Endothelial cell of umbilical vein (primary cell): ENCODE data around the gene MTHFR. TPM values are rescaled to one million over a fixed set of nuclear protein-coding genes. Genes with fewer than 3 reads are reported as not detected.
"Not testable (repeated sequence)": the region's sequence is repeated elsewhere in the genome, so short reads cannot be mapped to it uniquely, and the experiment has no call there.

Source experiments
- BruUV-seq: library from RNA; stranded (reverse); fragments of 400-500 nt; replicated peaks from 2 replicates; lab custom pipeline; 2021; lab: Mats Ljungman, UMichigan
- CTCF ChIA-PET: fragments of 300-600, 350-600 bp; sonication (Branson Sonifier 250); formaldehyde crosslinking; loops from one replicate; lab custom pipeline; 2021; ENCODE audit warnings: antibody characterized with exemption, inconsistent platforms; lab: Charles Lee
- POLR2A ChIA-PET: fragments of 300-600, 350-600 bp; sonication (Branson Sonifier 250); formaldehyde crosslinking; loops from one replicate; lab custom pipeline; 2021; ENCODE audit warnings: antibody characterized with exemption, inconsistent platforms; lab: Charles Lee
- DNase-seq: peaks from one replicate; pipeline ENCODE4 v3.0.0-alpha.2; 2011; ENCODE audit warnings: low read depth, low spot score
- FAIRE-seq: peaks from 2 replicates; lab custom pipeline; 2011; peaks lifted over from hg19 to GRCh38; lab: Jason Lieb, UNC
- H2AFZ ChIP-seq: 2 replicates; pipeline ENCODE4 v1.6.0; 2012; ENCODE audit warnings: low read depth, low read length, control low read depth, inconsistent platforms
- H3K27ac ChIP-seq: 2 replicates; pipeline ENCODE4 v1.5.1; 2011; ENCODE audit warnings: low read depth, mild to moderate bottlenecking, control low read depth, low read length, moderate library complexity; ENCODE audit not compliant: insufficient read depth
- H3K27me3 ChIP-seq, 2 experiments: 2 replicates each; pipeline versions ENCODE4 v1.6.0 to v1.6.1; 2011; ENCODE audit warnings: low read length in 2 of 2, mixed read lengths in 1 of 2; ENCODE audit not compliant: control insufficient read depth in 2 of 2, insufficient read depth in 2 of 2
- H3K36me3 ChIP-seq, 2 experiments: 2 replicates in 1 of 2; 3 replicates in 1 of 2; pipeline ENCODE4 v1.5.1; 2011; ENCODE audit warnings: low read length in 2 of 2, mild to moderate bottlenecking in 1 of 2, moderate library complexity in 1 of 2; ENCODE audit not compliant: control insufficient read depth in 2 of 2, insufficient read depth in 2 of 2; ENCODE audit errors: extremely low read depth in 1 of 2
- H3K4me1 ChIP-seq: 3 replicates; pipeline ENCODE4 v1.5.1; 2011; ENCODE audit warnings: mild to moderate bottlenecking, low read length; ENCODE audit not compliant: control insufficient read depth, insufficient read depth; ENCODE audit errors: extremely low read depth
- H3K4me2 ChIP-seq: 2 replicates; pipeline ENCODE4 v1.6.1; 2011; ENCODE audit warnings: low read length, control low read depth, mixed read lengths; ENCODE audit not compliant: insufficient read depth
- H3K4me3 ChIP-seq, 3 experiments: fragments of 200-600 bp in 1 of 3; sonication (generic), shearing (Covaris generic) in 1 of 3; replicated peaks in 1 of 3; 2 replicates each; pipeline ENCODE4 v1.5.1; 2011 to 2016; ENCODE audit warnings: control low read depth in 3 of 3, low read length in 3 of 3, mild to moderate bottlenecking in 2 of 3, inconsistent platforms in 1 of 3, low read depth in 1 of 3, moderate library complexity in 1 of 3; ENCODE audit not compliant: insufficient read depth in 1 of 3
- H3K79me2 ChIP-seq: 2 replicates; pipeline ENCODE4 v1.6.0; 2012; ENCODE audit warnings: low read length, inconsistent platforms; ENCODE audit not compliant: control insufficient read depth, insufficient read depth
- H3K9ac ChIP-seq: replicated peaks from 2 replicates; pipeline ENCODE3; 2011; ENCODE audit warnings: low read length, control low read depth; ENCODE audit not compliant: insufficient read depth; ENCODE audit errors: extremely low read depth
- H3K9me1 ChIP-seq: replicated peaks from 3 replicates; pipeline ENCODE4 v1.6.0; 2011; ENCODE audit warnings: mild to moderate bottlenecking, low read length; ENCODE audit not compliant: control insufficient read depth, insufficient read depth; ENCODE audit errors: extremely low read depth
- H3K9me3 ChIP-seq: replicated peaks from 2 replicates; pipeline ENCODE4 v1.5.1; 2012; ENCODE audit warnings: low read length, inconsistent platforms; ENCODE audit not compliant: control insufficient read depth, insufficient read depth
- H4K20me1 ChIP-seq: replicated peaks from 2 replicates; pipeline ENCODE3; 2011; ENCODE audit warnings: mild to moderate bottlenecking, low read length; ENCODE audit not compliant: control insufficient read depth, insufficient read depth; ENCODE audit errors: extremely low read depth
- EZH2 ChIP-seq: IDR thresholded peaks from 2 replicates; pipeline ENCODE4 v1.6.1; 2012; ENCODE audit warnings: borderline replicate concordance, low read depth, mild to moderate bottlenecking, moderate library complexity, low read length, inconsistent platforms; ENCODE audit not compliant: severe bottlenecking
- FOS ChIP-seq: IDR thresholded peaks from 2 replicates; pipeline ENCODE4 v1.6.1; 2011; ENCODE audit warnings: mild to moderate bottlenecking, low read length, moderate library complexity, borderline replicate concordance; ENCODE audit not compliant: insufficient read depth
- GATA2 ChIP-seq: IDR thresholded peaks from 2 replicates; pipeline ENCODE4 v1.7.0; 2011; ENCODE audit warnings: low read depth, mild to moderate bottlenecking, moderate library complexity, mixed read lengths, low read length; ENCODE audit not compliant: insufficient read length, insufficient read depth
- JUN ChIP-seq: IDR thresholded peaks from 2 replicates; pipeline ENCODE4 v1.6.1; 2011; ENCODE audit warnings: borderline replicate concordance, low read depth; ENCODE audit not compliant: insufficient read length, insufficient read depth
- MYC ChIP-seq: IDR thresholded peaks from one replicate; pipeline ENCODE4 v1.6.1; 2011; ENCODE audit warnings: mild to moderate bottlenecking, low read depth, low read length
- POLR2A ChIP-seq: IDR thresholded peaks from 2 replicates; pipeline ENCODE4 v1.6.1; 2012; ENCODE audit warnings: low read depth, mild to moderate bottlenecking, control low read depth, low read length
- POLR2AphosphoS5 ChIP-seq: IDR thresholded peaks from 2 replicates; pipeline ENCODE4 v1.6.1; 2012; ENCODE audit warnings: low read depth, mild to moderate bottlenecking, control low read depth, low read length, moderate library complexity; ENCODE audit not compliant: insufficient read depth
- dilution Hi-C: fragments of 300-500 bp; cut with MboI; formaldehyde crosslinking; loops from one replicate; pipeline ENCODE4 v1.15.0; 2019; ENCODE audit warnings: low sequenced_read_pairs; ENCODE audit not compliant: extremely low pct_ligation_motif_present
- intact Hi-C: fragments of 100-400 bp; cut with micrococcal nuclease; formaldehyde crosslinking; loops from one replicate; pipeline ENCODE4 v1.10.0; 2022
- polyA plus RNA-seq, 4 experiments: library from polyadenylated mRNA; depleted of rRNA in 3 of 4; stranded (reverse) in 3 of 4; unstranded in 1 of 4; fragments of >200 nt; gene quantifications; 2 replicates each; pipeline versions ENCODE4 v1.2.1 to v1.2.3, GENCODE V29; 2011 to 2012; ENCODE audit warnings: missing spikeins in 1 of 4
- total RNA-seq: library from RNA; stranded (reverse); gene quantifications from 2 replicates; pipeline ENCODE4 v1.2.3, GENCODE V29; 2021
- TF ChIP-seq, protein P1 (sequence below), 2 donors: IDR thresholded peaks; 1 replicate in 1 of 2; 2 replicates in 1 of 2; pipeline ENCODE4 v1.5.1; 2011; ENCODE audit warnings: low read length in 2 of 2, mild to moderate bottlenecking in 2 of 2, moderate library complexity in 2 of 2, control low read depth in 1 of 2, inconsistent platforms in 1 of 2, low read depth in 1 of 2; ENCODE audit not compliant: insufficient read depth in 1 of 2; ENCODE audit errors: extremely low read depth in 1 of 2
- TF ChIP-seq, protein P2 (sequence below): IDR thresholded peaks from 2 replicates; pipeline ENCODE4 v1.6.1; 2011; ENCODE audit not compliant: insufficient read depth, insufficient read length

Gene MTHFR
- total and polyA plus RNA-seq, 2 donors (not counting 3 experiments of a cell fraction or from before 2014, with no cell fraction given): 13.8 to 25.3 TPM

DNA sequence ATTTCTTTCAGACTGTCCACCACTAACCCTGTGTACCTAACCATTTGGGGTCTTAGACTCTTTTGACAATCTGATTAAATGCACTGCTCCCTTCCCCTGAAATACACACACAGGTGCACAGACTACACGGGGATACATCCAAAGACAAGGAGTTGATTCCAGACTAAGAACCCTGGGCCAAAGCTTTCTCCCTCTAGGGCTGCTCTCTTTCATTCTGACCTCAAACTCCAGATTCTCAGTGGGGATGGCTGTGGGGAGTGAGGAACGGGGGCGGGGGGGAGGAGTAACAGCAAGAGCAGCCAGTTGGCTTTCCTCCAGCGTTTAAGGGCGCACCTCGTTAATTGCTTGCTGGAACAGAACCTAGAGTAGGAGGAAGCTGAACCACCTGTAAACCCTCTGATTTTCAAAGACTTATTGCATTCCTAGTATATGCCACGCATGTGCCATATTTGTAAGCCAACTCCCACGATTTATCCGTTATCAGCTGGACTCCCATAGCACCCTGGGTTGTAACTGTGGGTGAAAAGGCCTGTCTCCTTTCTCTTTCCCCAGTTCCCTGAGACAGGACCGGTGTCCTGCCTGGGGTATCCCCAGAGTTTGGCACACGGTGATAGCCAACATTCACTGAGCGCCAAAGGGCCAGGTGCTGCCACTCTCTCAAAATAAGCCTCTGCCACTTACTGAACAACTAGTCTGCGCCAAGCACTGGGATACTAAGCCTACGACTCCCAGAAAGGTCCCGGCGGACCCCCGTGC is 920 bp downstream of the MTHFR start:
- H3K9ac ChIP-seq: peak overlapping the region; percentile 67
- CTCF ChIA-PET: interaction anchor here (0.8 to 1.4 kb wide), 2 partner anchors 18 to 141 kb away, joined by 3 to 4 read pairs; partner anchors contain the start of gene FBXO6
- no TSS peak for BruUV-seq
- intact Hi-C loops (loop anchor here (1.0 to 10.0 kb wide), 2 partner anchors 8 to 530 kb away; partner anchors contain the start of gene UBIAD1), dilution Hi-C loops (no loop called here)
- FAIRE-seq: no peak
- peak overlapping the region; percentile 50 for H2AFZ ChIP-seq
- no peaks in the 10 kb centered on the region for H3K9me3 ChIP-seq
- peak overlapping the region; percentile 82 for H3K4me2 ChIP-seq
- peak overlapping the region; percentile 85 for H3K27ac ChIP-seq
- DNase-seq: peak; percentile 31
- H3K36me3 ChIP-seq: peaks cover 8 to 14% of the 10 kb centered on the region in 2 experiments
- H3K27me3 ChIP-seq: no peaks in the 10 kb centered on the region
- TF ChIP-seq POLR2AphosphoS5 (no peak), JUN (no peak), FOS (no peak), GATA2 (no peak), EZH2 (no peak), POLR2A (no peak), MYC (no peak)
- TF ChIP-seq, protein P1, sequence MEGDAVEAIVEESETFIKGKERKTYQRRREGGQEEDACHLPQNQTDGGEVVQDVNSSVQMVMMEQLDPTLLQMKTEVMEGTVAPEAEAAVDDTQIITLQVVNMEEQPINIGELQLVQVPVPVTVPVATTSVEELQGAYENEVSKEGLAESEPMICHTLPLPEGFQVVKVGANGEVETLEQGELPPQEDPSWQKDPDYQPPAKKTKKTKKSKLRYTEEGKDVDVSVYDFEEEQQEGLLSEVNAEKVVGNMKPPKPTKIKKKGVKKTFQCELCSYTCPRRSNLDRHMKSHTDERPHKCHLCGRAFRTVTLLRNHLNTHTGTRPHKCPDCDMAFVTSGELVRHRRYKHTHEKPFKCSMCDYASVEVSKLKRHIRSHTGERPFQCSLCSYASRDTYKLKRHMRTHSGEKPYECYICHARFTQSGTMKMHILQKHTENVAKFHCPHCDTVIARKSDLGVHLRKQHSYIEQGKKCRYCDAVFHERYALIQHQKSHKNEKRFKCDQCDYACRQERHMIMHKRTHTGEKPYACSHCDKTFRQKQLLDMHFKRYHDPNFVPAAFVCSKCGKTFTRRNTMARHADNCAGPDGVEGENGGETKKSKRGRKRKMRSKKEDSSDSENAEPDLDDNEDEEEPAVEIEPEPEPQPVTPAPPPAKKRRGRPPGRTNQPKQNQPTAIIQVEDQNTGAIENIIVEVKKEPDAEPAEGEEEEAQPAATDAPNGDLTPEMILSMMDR (IDR thresholded peaks at IDR 0.05; ENCODE audit: extremely low read depth in 1 of 2, insufficient read depth in 1 of 2, low read depth in 1 of 2, low read length in 2 of 2): no peak
- TF ChIP-seq, protein P2, sequence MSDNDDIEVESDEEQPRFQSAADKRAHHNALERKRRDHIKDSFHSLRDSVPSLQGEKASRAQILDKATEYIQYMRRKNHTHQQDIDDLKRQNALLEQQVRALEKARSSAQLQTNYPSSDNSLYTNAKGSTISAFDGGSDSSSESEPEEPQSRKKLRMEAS: no peak
- peaks cover 37% of the 10 kb centered on the region for H3K79me2 ChIP-seq
- H3K9me1 ChIP-seq: no peaks in the 10 kb centered on the region
- H3K4me1 ChIP-seq: peaks cover 51% of the 10 kb centered on the region
- H4K20me1 ChIP-seq: no peaks in the 10 kb centered on the region
- POLR2A ChIA-PET: no interaction called here
- H3K4me3 ChIP-seq: peak overlapping the region; percentile 7 to 66 (median 56)

DNA sequence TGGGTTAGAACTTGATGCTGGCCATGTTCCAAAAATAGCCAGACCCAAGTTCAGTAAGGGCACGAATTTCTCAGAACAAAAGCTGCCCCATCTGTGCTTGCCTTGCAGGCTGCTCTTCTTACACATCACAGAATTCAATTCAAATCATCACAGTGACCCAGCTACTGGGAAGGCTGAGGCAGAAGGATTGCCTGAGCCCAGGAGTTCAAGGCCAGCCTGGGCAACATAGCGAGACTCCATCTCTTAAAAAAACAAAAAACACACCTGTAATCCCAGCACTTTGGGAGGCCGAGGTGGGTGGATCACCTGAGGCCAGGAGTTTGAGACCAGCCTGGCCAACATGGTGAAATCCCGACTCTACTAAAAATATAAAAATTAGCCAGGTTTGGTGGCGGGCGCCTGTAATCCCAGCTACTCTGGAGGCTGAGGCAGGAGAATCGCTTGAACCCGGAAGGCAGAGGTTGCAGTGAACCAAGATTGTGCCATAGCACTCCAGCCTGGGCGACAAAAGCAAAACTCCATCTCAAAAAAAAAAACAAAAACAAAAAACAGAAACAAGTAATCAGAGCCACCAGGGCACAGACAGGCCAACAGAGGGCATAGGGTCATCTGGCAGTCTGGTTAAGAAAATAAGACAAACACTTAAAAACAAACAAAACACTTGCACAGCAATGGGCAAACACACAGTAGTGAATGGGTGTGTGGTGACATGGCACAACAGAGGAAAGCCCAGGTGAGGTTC is 1.7 kb downstream of the MTHFR start:
- Histone ChIP-seq H3K4me3 (peak overlapping the region in 1 of 3 experiments; percentile 66), H3K36me3 (peaks cover 6 to 13% of the 10 kb centered on the region in 2 experiments), H3K27ac (peak overlapping the region; percentile 85), H3K4me1 (peaks cover 51% of the 10 kb centered on the region), H3K79me2 (peaks cover 31% of the 10 kb centered on the region), H3K4me2 (peak overlapping the region; percentile 82)
- H3K9ac ChIP-seq, H2AFZ ChIP-seq, FAIRE-seq, BruUV-seq, H3K27me3 ChIP-seq, H3K9me1 ChIP-seq, H4K20me1 ChIP-seq, H3K9me3 ChIP-seq, dilution Hi-C loops: not testable (repeated sequence)
- DNase-seq: peak; percentile 32
- POLR2A ChIA-PET: interaction anchor here (1.0 to 1.6 kb wide), 4 partner anchors 69 to 106 kb away, joined by 3 to 9 read pairs (median 4); partner anchors contain the start of gene AGTRAP
- CTCF ChIA-PET: interaction anchor here (0.8 to 3.1 kb wide), 9 partner anchors 13 to 154 kb away, joined by 3 to 20 read pairs (median 4); partner anchors contain the start of gene FBXO6
- intact Hi-C loops: loop anchor here (1.0 to 10.0 kb wide), 3 partner anchors 19 to 529 kb away; partner anchors contain the start of genes AGTRAP and UBIAD1
